Activated B cell treated with CpG ODN at 0.5 μM for 24 hours (primary cell): ENCODE measurements around the gene EXT2. TPM values are rescaled to one million over a fixed set of nuclear protein-coding genes. Genes with fewer than 3 reads are reported as not detected.

Experiments used
- ATAC-seq: fragments of 200-7000 bp; cut with Tn5 transposase; one replicate; pipeline ENCODE4 v1.10.0; 2021; ENCODE audit warnings: low read depth, mild to moderate bottlenecking, moderate library complexity
- CTCF ChIA-PET: fragments of 350-600 bp; sonication (Branson Sonifier 250); formaldehyde crosslinking; loops from one replicate; lab custom pipeline; 2021; ENCODE audit warnings: antibody characterized with exemption; lab: Charles Lee
- POLR2A ChIA-PET: fragments of 350-600 bp; sonication (Branson Sonifier 250); formaldehyde crosslinking; loops from one replicate; lab custom pipeline; 2021; ENCODE audit warnings: antibody characterized with exemption; lab: Charles Lee
- DNase-seq: peaks from one replicate; pipeline ENCODE4 v3.0.0; 2022
- H3K27ac Mint-ChIP-seq: one replicate; pipeline ENCODE4 v1.8.0; 2020; ENCODE audit warnings: mixed read lengths
- H3K27me3 Mint-ChIP-seq: one replicate; pipeline ENCODE4 v1.8.0; 2021; ENCODE audit warnings: mixed read lengths
- H3K36me3 Mint-ChIP-seq: one replicate; pipeline ENCODE4 v1.8.0; 2021; ENCODE audit warnings: low read depth, mixed read lengths
- H3K4me1 Mint-ChIP-seq: one replicate; pipeline ENCODE4 v1.8.0; 2021; ENCODE audit warnings: mixed read lengths
- H3K4me3 Mint-ChIP-seq: one replicate; pipeline ENCODE4 v1.8.0; 2020; ENCODE audit warnings: mild to moderate bottlenecking, mixed read lengths
- H3K9me3 Mint-ChIP-seq: one replicate; pipeline ENCODE4 v1.8.0; 2020; ENCODE audit warnings: mixed read lengths
- intact Hi-C: fragments of 100-400 bp; cut with micrococcal nuclease; formaldehyde crosslinking; loops from one replicate; pipeline ENCODE4 v1.15.1; 2024
- total RNA-seq: library from RNA; stranded (reverse); gene quantifications from 2 replicates; pipeline ENCODE4 v1.2.3, GENCODE V29; 2022
- TF ChIP-seq, protein P1 (sequence below): fragments of 200-600 bp; IDR thresholded peaks from one replicate; pipeline ENCODE4 v1.8.0; 2022; ENCODE audit warnings: antibody characterized with exemption, mild to moderate bottlenecking

Gene EXT2
- total RNA-seq, 1 donor from 2014 or later, result 22.1 TPM

DNA sequence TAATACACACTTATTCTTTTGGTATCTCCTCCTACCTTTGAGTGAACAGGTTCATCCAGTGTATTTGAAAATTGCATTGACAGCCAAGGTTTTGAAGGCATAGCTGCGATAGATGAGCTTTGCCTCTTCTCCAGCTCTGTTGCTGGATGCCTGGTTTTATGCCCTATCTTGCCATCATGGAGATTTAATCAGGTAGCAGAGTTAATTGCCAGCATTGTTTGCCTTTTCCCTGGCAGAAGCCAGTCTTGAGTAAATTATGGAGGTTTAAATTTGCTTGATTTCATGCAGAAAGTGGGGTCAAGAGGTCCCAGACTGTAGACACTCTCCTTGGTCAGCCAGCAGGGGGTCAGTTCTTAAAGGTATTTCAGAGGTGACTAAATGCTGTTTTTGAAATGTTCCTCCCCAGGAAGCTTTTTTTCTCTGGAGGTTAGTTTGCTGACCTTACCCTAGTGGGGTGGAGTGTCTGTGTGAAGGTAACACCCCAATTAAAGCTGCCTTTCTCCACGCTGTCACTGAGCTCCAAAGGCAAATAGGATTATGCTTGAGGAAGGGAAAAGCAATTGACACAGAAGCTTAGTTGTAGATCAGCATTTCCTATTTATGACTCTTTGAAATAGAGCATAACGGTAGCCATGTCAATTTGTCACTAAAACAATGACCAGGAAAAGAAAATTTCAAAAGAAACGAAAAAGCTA, 96.0 kb downstream of the EXT2 start:
- no peak overlapping the region for H3K4me3 Mint-ChIP-seq
- POLR2A ChIA-PET, result no interaction called here
- no peak overlapping the region for H3K27ac Mint-ChIP-seq
- DNase-seq (no peak), ATAC-seq (no peak)
- TF ChIP-seq, protein P1, sequence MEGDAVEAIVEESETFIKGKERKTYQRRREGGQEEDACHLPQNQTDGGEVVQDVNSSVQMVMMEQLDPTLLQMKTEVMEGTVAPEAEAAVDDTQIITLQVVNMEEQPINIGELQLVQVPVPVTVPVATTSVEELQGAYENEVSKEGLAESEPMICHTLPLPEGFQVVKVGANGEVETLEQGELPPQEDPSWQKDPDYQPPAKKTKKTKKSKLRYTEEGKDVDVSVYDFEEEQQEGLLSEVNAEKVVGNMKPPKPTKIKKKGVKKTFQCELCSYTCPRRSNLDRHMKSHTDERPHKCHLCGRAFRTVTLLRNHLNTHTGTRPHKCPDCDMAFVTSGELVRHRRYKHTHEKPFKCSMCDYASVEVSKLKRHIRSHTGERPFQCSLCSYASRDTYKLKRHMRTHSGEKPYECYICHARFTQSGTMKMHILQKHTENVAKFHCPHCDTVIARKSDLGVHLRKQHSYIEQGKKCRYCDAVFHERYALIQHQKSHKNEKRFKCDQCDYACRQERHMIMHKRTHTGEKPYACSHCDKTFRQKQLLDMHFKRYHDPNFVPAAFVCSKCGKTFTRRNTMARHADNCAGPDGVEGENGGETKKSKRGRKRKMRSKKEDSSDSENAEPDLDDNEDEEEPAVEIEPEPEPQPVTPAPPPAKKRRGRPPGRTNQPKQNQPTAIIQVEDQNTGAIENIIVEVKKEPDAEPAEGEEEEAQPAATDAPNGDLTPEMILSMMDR, result no peak
- H3K27me3 Mint-ChIP-seq, result no peaks in the 10 kb centered on the region
- CTCF ChIA-PET, result no interaction called here
- peaks cover 58% of the 10 kb centered on the region for H3K36me3 Mint-ChIP-seq
- no peaks in the 10 kb centered on the region for H3K4me1 Mint-ChIP-seq
- peaks cover 15% of the 10 kb centered on the region for H3K9me3 Mint-ChIP-seq
- intact Hi-C loops, result no loop called here

DNA sequence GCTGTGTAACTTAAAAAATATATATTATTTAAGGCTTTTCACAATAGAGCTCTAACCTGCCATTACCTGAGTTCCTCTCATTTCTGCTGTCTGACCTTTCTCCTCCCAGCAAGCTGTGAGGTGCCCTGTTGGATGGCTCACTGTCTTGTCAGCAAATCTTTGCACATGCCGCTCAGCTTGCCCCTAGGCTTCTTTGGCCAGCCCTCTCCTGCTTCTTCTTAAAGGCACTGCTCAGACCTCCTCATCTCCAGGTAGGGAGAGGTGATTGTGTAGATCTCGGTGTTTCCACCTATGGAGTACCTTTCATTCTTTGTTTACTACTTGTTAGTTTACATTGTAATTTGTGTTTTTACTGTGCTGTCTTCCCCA, 96.5 kb downstream of the EXT2 start:
- POLR2A ChIA-PET, result no interaction called here
- no peak overlapping the region for H3K4me3 Mint-ChIP-seq
- DNase-seq (no peak), ATAC-seq (no peak)
- intact Hi-C loops, result no loop called here
- TF ChIP-seq, protein P1, result no peak
- CTCF ChIA-PET, result no interaction called here
- no peaks in the 10 kb centered on the region for H3K4me1 Mint-ChIP-seq
- no peak overlapping the region for H3K27ac Mint-ChIP-seq
- peaks cover 62% of the 10 kb centered on the region for H3K36me3 Mint-ChIP-seq
- peaks cover 15% of the 10 kb centered on the region for H3K9me3 Mint-ChIP-seq
- H3K27me3 Mint-ChIP-seq, result no peaks in the 10 kb centered on the region

DNA sequence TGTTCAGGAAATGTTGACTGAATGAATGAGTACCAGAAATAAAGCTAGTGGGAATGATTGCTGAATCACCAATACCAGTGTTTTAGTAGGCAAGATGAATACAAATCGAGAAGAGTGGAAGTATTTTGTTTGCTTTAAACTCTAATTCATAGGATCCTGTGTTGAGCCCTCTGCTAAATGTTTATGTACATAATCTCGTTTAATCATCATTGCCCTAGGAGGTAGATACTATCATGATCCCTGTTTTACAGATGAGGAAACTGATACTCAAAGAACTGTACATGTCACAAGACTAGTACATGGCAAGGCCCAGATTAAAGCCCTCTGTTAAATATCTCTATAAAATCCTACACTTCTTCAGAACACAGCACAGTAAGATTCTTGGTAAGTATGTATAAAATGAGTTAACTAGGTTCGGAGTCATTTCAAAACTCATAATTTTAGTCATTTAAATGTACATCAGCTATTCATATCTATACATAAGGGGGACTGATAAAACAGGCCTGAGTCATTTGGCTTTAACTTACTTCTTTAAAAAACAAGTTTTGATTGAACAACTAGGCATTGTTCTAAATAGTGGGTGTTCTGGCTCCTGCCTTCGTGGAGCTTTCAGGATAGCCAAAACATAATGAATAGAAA, 97.1 kb downstream of the EXT2 start:
- no peak for ATAC-seq
- Mint-ChIP-seq H3K4me1 (no peaks in the 10 kb centered on the region), H3K4me3 (no peak overlapping the region), H3K9me3 (peaks cover 11% of the 10 kb centered on the region), H3K27me3 (no peaks in the 10 kb centered on the region), H3K27ac (no peak overlapping the region), H3K36me3 (peaks cover 64% of the 10 kb centered on the region)
- intact Hi-C loops, result no loop called here
- POLR2A ChIA-PET, result no interaction called here
- TF ChIP-seq, protein P1, result no peak
- CTCF ChIA-PET, result no interaction called here
- no peak for DNase-seq

DNA sequence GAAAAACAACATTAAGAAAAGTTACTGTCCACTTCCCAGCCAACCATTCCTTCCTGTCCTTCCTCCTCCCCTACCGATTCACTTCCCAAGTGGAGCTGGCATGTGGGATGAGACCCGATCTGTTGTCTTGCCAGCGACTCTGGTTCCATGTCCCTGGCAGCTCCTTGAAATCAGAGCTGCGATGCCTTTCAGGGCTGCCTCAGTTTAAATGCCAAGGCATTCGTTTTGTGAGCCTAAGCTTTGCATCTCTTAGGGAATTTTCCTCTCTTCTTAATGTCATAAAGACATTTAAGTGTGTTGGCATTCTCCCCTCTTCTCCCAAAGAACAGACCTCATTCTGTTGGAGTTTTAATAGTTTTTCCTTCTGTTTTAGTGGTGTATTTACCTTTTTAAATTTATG, 98.4 kb downstream of the EXT2 start:
- H3K9me3 Mint-ChIP-seq, result peaks cover 3% of the 10 kb centered on the region
- H3K27me3 Mint-ChIP-seq, result no peaks in the 10 kb centered on the region
- H3K4me1 Mint-ChIP-seq, result no peaks in the 10 kb centered on the region
- no peak overlapping the region for H3K4me3 Mint-ChIP-seq
- intact Hi-C loops, result no loop called here
- ATAC-seq, result no peak
- no peak overlapping the region for H3K27ac Mint-ChIP-seq
- TF ChIP-seq, protein P1, result no peak
- H3K36me3 Mint-ChIP-seq, result peaks cover 64% of the 10 kb centered on the region
- POLR2A ChIA-PET, result no interaction called here
- CTCF ChIA-PET, result no interaction called here
- no peak for DNase-seq

DNA sequence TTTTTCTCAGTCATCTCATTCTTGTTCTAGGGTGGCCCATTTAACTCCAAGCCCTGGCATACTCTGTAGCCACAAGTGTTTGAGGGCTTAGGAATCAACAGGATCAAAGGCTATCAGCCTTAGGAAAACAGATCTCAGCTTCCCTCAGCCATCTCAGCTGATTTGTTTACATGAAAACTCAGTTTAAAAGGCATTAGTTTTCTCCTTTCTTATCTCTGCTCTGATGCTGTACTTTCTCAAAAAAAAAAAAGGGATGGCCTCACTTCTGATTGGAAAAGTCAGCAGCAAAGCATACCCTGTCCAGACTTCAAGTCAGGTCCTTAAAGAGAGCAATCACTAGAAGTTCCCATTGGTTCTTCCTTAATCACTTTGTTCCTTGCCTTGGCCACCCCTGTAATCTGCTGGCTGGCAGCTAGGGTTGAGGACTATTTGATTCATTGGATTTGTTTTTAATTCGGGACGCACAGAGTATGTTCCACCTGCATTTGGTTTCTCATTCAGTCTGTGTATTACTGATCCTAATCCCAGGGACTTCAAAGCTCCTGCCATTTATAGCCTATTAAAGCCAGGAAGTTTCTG, 102.8 kb downstream of the EXT2 start:
- intact Hi-C loops, result no loop called here
- H3K27ac Mint-ChIP-seq, result no peak overlapping the region
- H3K9me3 Mint-ChIP-seq, result no peaks in the 10 kb centered on the region

More for the DNA sequence above, 102.8 kb downstream of the EXT2 start:
- no peak for ATAC-seq
- no peaks in the 10 kb centered on the region for H3K4me1 Mint-ChIP-seq
- POLR2A ChIA-PET, result no interaction called here
- H3K36me3 Mint-ChIP-seq, result peaks cover 72% of the 10 kb centered on the region
- CTCF ChIA-PET, result no interaction called here
- DNase-seq, result no peak
- TF ChIP-seq, protein P1, result no peak
- H3K4me3 Mint-ChIP-seq, result no peak overlapping the region
- H3K27me3 Mint-ChIP-seq, result no peaks in the 10 kb centered on the region
